Fibroblast of upper back skin (primary cell): Measurements from ENCODE around the gene MTURN.
"Not testable (repeated sequence)": the region's sequence is repeated elsewhere in the genome, so short reads cannot be mapped to it uniquely, and the experiment has no call there.

Source experiments
- DNase-seq: peaks from one replicate; pipeline ENCODE4 v3.0.0-alpha.2; 2013

The MTURN gene

GRCh38 chr7:30181211-30181610 lies 46.4 kb downstream of the MTURN start:
- no peak for DNase-seq

DNA sequence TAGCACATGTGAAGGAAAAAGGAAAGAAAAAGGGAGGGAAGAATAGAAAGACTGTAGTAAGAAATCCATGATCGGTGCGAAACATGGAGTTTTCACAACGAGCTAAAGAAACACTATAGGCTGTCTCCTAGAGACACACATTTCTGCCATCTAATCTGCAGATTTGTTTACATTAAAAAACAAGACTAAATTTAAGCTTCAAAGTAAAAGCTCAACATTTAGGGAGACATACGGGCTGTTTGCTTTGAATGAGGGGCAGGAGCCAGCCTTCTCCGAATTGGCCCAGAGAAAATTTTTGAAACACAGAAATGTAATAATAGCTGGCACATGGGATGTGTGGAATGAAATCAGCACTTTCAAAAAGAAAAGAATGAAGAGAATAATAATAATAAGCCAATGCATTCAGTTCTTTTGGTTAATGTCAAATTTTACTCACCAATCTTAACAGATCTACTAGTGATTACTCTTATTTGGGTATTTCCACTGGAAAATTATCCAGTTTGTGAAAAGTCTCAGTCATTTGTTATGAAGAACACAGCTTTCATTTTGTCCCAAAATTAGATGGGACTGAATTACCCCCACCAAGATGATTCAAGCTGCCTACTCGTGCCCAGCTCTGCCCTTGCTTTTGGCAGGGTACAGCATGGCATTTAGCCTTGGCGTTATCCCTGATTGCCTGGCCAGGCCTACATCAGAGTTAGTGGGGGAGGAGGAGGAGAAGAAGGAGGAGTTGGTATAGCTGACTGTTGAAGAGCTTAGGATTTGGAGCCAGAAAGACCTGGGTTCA lies 47.1 kb downstream of the MTURN start:
- DNase-seq = no peak

GRCh38 chr7:30182814-30183213 lies 48.0 kb downstream of the MTURN start:
- DNase-seq = no peak

GRCh38 chr7:30183749-30184369 lies 49.1 kb downstream of the MTURN start:
- DNase-seq = no peak

DNA sequence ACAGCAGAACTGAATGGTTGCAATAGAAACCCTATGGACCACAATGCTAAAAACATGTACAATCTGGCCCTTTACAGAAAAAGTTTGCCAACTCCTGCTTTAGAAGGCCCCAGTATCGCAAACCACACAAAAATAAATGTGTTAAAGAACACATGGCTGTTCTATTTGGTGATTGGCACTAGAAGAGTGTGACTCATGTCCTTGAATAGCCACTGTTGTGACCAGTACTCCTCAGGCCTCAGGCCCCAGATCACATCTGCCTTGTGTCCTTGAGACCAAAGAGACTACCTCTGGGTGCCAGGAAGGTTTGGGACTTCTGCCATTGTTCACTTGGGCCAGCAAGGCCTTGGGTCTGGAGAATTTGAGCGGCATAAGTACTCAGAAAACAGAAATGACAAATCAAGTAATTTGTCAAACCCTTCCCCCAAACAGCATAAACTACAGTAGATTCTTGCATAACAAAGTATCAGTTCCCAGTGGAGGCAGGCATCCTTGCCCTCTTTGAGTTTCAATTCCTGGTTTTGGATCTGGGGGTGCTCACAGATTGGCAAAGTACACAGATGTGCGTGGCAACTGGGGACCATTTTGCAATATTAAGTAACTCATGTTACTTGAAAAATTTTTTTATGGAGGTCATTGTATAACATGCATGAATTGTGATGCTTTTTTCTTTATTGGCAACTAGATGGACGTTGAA lies 50.2 kb downstream of the MTURN start:
- no peak for DNase-seq

DNA sequence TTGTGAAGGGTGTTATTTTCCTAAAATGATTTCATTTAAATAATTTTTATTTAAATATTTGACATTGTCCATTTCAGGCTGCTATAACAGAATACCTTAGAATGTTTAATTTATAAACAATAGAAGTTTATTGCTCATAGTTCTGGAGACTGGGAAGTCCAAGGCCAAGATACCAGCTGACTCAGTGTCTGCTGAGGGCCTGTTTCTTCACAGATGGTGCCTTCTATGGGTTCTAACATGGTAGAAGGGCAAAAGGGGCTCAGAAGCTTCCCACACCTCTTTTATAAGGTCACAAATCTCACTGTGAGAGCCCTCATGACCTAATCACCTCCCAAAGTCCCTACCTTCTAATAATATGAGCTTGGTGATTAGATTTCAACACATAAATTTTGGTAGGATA lies 50.7 kb downstream of the MTURN start:
- DNase-seq = no peak

GRCh38 chr7:30186725-30187124 lies 51.9 kb downstream of the MTURN start:
- DNase-seq = no peak

DNA sequence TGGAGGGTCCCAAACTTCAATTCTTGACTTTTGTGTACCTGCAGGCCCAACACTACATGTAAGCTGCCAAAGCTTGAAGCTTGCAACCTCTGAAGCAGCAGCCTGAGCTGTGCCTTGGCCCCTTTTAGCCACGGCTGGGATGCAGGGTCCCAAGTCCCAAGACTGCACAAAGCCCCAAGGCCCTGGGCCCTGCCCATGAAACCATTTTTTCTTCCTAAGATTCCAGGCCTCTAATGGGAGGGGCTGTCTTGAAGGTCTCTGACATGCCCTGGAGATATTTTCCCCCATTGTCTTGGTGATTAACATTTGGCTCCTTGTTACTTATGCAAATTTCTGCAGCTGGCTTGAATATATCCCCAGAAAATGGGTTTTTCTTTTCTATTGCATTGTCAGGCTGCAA lies 52.7 kb downstream of the MTURN start:
- no peak for DNase-seq

DNA sequence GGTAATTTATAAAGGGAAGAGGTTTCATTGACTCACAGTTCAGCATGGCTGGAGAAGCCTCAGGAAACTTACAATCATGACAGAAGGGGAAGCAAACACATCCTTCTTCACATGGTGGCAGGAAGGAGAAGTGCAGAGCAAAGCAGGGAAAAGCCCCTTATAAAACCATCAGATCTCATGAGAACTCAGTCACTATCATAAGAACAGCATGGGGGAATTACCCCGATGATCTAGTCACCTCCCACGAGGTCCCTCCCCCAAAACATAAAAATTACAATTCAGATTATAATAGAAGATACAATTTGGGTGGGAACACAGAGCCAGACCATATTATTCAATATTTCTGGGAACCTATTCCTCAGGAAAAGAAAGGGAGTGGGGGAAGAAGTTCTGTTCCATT lies 53.6 kb downstream of the MTURN start:
- DNase-seq = not testable (repeated sequence)

DNA sequence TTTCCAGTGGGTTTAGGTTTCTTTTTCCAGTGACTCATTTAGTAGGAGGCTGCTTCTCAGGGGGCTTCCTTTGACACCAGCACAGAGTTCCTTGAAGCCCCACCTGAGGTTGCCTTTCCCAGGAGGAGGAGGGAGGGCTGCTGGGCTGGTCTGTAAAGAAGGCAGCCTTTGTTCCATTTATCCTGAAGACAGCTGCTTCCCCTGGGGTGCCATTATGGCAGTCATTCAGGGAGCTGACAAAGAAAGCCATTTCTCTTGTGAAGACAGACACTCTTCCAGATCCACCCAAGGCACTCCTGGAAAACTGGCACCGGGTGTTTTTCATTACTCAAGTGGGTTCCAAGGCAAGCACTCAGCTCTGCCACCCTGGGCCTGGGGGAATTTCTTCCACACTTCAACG lies 54.0 kb downstream of the MTURN start:
- no peak for DNase-seq

- DNase-seq = no peak
Measured at GRCh38 chr7:30191809-30192208, 57.0 kb downstream of the MTURN start.

GRCh38 chr7:30193336-30193943 lies 58.7 kb downstream of the MTURN start:
- no peak for DNase-seq

GRCh38 chr7:30196408-30196807 lies 61.6 kb downstream of the MTURN start:
- no peak for DNase-seq

GRCh38 chr7:30197438-30197837 lies 62.7 kb downstream of the MTURN start:
- no peak for DNase-seq

DNA sequence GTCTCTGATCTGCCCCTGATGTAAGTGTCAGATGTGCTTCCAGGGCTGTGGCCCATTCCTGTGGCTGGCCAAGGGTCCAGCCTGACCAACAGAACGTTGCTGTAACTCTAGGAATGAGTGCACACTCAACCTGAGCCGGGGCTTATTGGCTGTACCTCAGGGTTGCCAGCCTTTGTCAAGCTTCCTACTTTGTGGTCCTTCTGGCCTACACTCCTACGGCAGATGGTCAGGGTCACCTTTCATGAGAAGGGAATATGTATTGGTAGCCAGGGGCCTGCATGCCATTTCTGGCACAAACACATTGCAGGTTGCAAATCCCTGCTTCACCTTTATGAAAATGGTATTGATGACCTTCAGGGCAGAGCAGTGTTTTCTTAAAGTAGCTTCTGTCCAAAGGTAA lies 64.5 kb downstream of the MTURN start:
- DNase-seq = no peak

GRCh38 chr7:30200591-30200990 lies 65.8 kb downstream of the MTURN start:
- no peak for DNase-seq

- DNase-seq = no peak
Measured at GRCh38 chr7:30201161-30201666, 66.4 kb downstream of the MTURN start.

DNA sequence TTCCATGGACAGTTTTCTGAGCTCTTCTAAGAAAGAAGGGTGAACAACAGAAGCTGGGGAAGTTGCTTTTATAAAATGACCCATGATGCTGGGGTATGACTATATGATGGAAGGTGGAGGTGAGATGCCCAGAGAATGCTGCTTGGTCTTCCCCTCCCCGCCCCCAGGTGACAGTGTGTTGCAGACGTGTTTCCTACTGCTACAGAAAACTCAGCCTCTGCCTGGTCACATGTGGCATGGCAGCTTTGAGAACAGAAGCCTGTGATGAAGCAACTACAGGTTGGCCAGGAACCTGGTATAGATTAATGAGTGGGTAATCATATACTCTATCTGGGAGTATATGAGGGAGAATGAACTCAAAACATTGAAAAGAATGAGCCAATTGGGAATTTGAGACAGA lies 67.1 kb downstream of the MTURN start:
- DNase-seq = no peak

DNA sequence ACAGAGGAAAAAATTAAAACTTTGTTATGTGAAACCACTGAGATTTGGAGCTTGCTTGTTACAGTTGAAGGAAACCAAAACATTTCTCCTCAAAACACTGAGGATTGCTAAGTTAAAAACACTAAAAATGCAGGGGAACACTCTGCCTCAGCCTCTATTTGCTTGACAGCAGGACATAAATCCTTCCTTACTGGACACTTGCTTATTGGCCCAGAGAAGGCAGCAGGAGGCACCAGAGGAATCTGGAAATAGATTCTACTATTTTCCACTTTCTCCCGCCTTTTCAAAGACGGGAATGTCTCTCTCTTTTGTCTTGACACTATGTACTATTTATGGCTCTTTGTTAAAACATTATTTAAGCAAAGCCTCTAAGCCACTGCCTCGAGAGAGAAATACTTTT lies 67.9 kb downstream of the MTURN start:
- no peak for DNase-seq

GRCh38 chr7:30206491-30206890 lies 71.7 kb downstream of the MTURN start:
- DNase-seq = peak; percentile 14

DNA sequence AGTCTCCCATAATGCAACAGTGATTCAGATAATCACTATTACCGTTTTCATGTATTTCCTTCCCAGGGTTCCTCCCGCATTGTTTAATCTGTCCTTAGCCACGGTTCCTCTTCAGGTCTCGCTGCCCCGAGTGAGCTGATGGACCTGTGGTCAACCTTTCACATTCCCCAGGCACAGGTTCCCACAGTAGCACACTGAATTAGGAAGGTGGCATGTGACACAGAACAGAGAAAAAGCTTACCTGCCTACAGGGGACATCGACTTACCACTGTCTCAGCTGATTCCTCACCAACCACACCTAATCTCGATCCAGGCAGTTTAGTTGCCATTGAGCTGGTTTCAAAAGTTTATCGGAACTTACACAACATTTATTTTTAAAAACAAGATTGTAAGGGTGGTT lies 72.2 kb downstream of the MTURN start:
- DNase-seq = no peak

GRCh38 chr7:30207376-30207775 lies 72.6 kb downstream of the MTURN start:
- no peak for DNase-seq

DNA sequence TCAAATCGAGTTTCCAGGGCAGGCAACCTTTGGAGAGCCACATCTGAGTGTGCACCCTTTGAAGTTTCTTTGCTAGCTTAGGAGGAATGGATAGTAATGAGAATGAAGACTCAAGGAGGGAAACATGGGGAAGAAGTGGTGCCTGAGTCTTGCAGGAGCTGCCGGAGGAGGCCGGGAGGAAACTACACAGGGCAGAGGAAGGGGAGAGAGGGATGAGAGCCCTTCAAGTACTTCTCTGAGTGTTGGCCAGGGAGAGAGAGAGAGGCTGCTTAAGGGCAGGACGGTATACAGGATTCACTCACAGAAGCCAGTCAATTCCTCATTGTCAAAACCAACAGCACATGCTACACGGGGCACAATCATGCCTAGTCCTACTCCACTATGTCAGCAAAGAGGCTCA lies 75.2 kb downstream of the MTURN start:
- no peak for DNase-seq
